ENCODE results near the gene LDLRAD3.

LDLRAD3 gene

GRCh38 chr11:36119300-36119699 is 175.4 kb downstream of the LDLRAD3 start:
- DNase-seq, result no peak
- ChIA-PET POLR2A (no interaction called here), CTCF (interaction anchor here (1.0 to 1.1 kb wide), 2 partner anchors 11 to 46 kb away, joined by 3 to 5 read pairs; no protein-coding TSS in a partner anchor)

GRCh38 chr11:36121054-36121453 is 177.2 kb downstream of the LDLRAD3 start:
- Histone ChIP-seq H3K9me3 (ENCODE audit: control extremely low read depth in 1 of 5, control insufficient read depth in 4 of 5, insufficient read depth in 2 of 5, low read depth in 1 of 5, low read length in 4 of 5) (no peaks in the 10 kb centered on the region), H3K36me3 (ENCODE audit: control insufficient read depth in 4 of 4, insufficient read depth in 4 of 4, low read length in 3 of 4) (no peaks in the 10 kb centered on the region), H3K27me3 (replicated peaks in 2 of 5; ENCODE audit: control insufficient read depth in 4 of 5, insufficient read depth in 5 of 5, low read length in 4 of 5) (no peaks in the 10 kb centered on the region), H3K4me3 (ENCODE audit: control insufficient read depth in 1 of 7, extremely low read depth in 1 of 7, insufficient read depth in 4 of 7, low read depth in 2 of 7, low read length in 6 of 7) (no peak overlapping the region), H3K27ac (ENCODE audit: insufficient read depth in 1 of 2, low read depth in 1 of 2, low read length in 2 of 2, poor library complexity in 1 of 2, severe bottlenecking in 2 of 2) (no peak overlapping the region), H3K4me1 (ENCODE audit: control extremely low read depth in 1 of 4, control insufficient read depth in 4 of 4, insufficient read depth in 4 of 4, low read length in 3 of 4) (peaks cover 0 to 4% (median 0%) of the 10 kb centered on the region in 4 experiments)
- DNase-seq, result no peak
- POLR2A ChIA-PET, result no interaction called here
- WGBS (ENCODE audit: insufficient coverage), result 94% methylated on average over 4 of the region's 6 CpGs
- CTCF ChIA-PET, result interaction anchor here (1.0 to 1.9 kb wide), 2 partner anchors 11 to 79 kb away, joined by 3 to 5 read pairs; no protein-coding TSS in a partner anchor

More at GRCh38 chr11:36119300-36119699, 175.4 kb downstream of the LDLRAD3 start:
- Histone ChIP-seq H3K36me3 (ENCODE audit: control insufficient read depth in 4 of 4, insufficient read depth in 4 of 4, low read length in 3 of 4) (peaks cover 0 to 4% (median 0%) of the 10 kb centered on the region in 4 experiments), H3K9me3 (ENCODE audit: control extremely low read depth in 1 of 5, control insufficient read depth in 4 of 5, insufficient read depth in 2 of 5, low read depth in 1 of 5, low read length in 4 of 5) (peaks cover 0 to 5% (median 0%) of the 10 kb centered on the region in 5 experiments), H3K4me3 (ENCODE audit: control insufficient read depth in 1 of 7, extremely low read depth in 1 of 7, insufficient read depth in 4 of 7, low read depth in 2 of 7, low read length in 6 of 7) (no peak overlapping the region), H3K4me1 (ENCODE audit: control extremely low read depth in 1 of 4, control insufficient read depth in 4 of 4, insufficient read depth in 4 of 4, low read length in 3 of 4) (peaks cover 0 to 4% (median 0%) of the 10 kb centered on the region in 4 experiments), H3K27me3 (replicated peaks in 2 of 5; ENCODE audit: control insufficient read depth in 4 of 5, insufficient read depth in 5 of 5, low read length in 4 of 5) (no peaks in the 10 kb centered on the region), H3K27ac (ENCODE audit: insufficient read depth in 1 of 2, low read depth in 1 of 2, low read length in 2 of 2, poor library complexity in 1 of 2, severe bottlenecking in 2 of 2) (no peak overlapping the region)

- ChIA-PET POLR2A (no interaction called here), CTCF (interaction anchor here (1.4 to 1.9 kb wide), 2 partner anchors 9 to 80 kb away, joined by 4 to 5 read pairs; no protein-coding TSS in a partner anchor)
- peaks cover 0 to 4% (median 1%) of the 10 kb centered on the region in 4 experiments for H3K4me1 ChIP-seq (ENCODE audit: control extremely low read depth in 1 of 4, control insufficient read depth in 4 of 4, insufficient read depth in 4 of 4, low read length in 3 of 4)
- H3K36me3 ChIP-seq (ENCODE audit: control insufficient read depth in 4 of 4, insufficient read depth in 4 of 4, low read length in 3 of 4), result no peaks in the 10 kb centered on the region
- H3K27ac ChIP-seq (ENCODE audit: insufficient read depth in 1 of 2, low read depth in 1 of 2, low read length in 2 of 2, poor library complexity in 1 of 2, severe bottlenecking in 2 of 2), result no peak overlapping the region
- H3K9me3 ChIP-seq (ENCODE audit: control extremely low read depth in 1 of 5, control insufficient read depth in 4 of 5, insufficient read depth in 2 of 5, low read depth in 1 of 5, low read length in 4 of 5), result no peaks in the 10 kb centered on the region
- no peaks in the 10 kb centered on the region for H3K27me3 ChIP-seq (replicated peaks in 2 of 5; ENCODE audit: control insufficient read depth in 4 of 5, insufficient read depth in 5 of 5, low read length in 4 of 5)
- DNase-seq, result no peak
- no peak overlapping the region for H3K4me3 ChIP-seq (ENCODE audit: control insufficient read depth in 1 of 7, extremely low read depth in 1 of 7, insufficient read depth in 4 of 7, low read depth in 2 of 7, low read length in 6 of 7)
- WGBS (ENCODE audit: insufficient coverage), result no CpG with 5 or more reads among the region's 2 CpGs
These were observed 178.8 kb downstream of the LDLRAD3 start for GRCh38 chr11:36122671-36123070.

GRCh38 chr11:36123336-36124101 is 179.7 kb downstream of the LDLRAD3 start:
- no peaks in the 10 kb centered on the region for H3K9me3 ChIP-seq (ENCODE audit: control extremely low read depth in 1 of 5, control insufficient read depth in 4 of 5, insufficient read depth in 2 of 5, low read depth in 1 of 5, low read length in 4 of 5)
- H3K27me3 ChIP-seq (replicated peaks in 2 of 5; ENCODE audit: control insufficient read depth in 4 of 5, insufficient read depth in 5 of 5, low read length in 4 of 5), result no peaks in the 10 kb centered on the region
- no peaks in the 10 kb centered on the region for H3K36me3 ChIP-seq (ENCODE audit: control insufficient read depth in 4 of 4, insufficient read depth in 4 of 4, low read length in 3 of 4)
- no peak overlapping the region for H3K27ac ChIP-seq (ENCODE audit: insufficient read depth in 1 of 2, low read depth in 1 of 2, low read length in 2 of 2, poor library complexity in 1 of 2, severe bottlenecking in 2 of 2)
- H3K4me3 ChIP-seq (ENCODE audit: control insufficient read depth in 1 of 7, extremely low read depth in 1 of 7, insufficient read depth in 4 of 7, low read depth in 2 of 7, low read length in 6 of 7), result no peak overlapping the region
- H3K4me1 ChIP-seq (ENCODE audit: control extremely low read depth in 1 of 4, control insufficient read depth in 4 of 4, insufficient read depth in 4 of 4, low read length in 3 of 4), result peaks cover 0 to 4% (median 1%) of the 10 kb centered on the region in 4 experiments
- 88% methylated on average over 11 of the region's 12 CpGs for WGBS (ENCODE audit: insufficient coverage)
- POLR2A ChIA-PET, result no interaction called here
- DNase-seq, result no peak
- CTCF ChIA-PET, result interaction anchor here (1.3 to 9.9 kb wide), 3 partner anchors 8 to 505 kb away, joined by 3 to 78 read pairs (median 4); partner anchors contain the start of gene FJX1

GRCh38 chr11:36126678-36127077 is 182.8 kb downstream of the LDLRAD3 start:
- Histone ChIP-seq H3K27me3 (replicated peaks in 2 of 5; ENCODE audit: control insufficient read depth in 4 of 5, insufficient read depth in 5 of 5, low read length in 4 of 5) (peaks cover 0 to 14% (median 0%) of the 10 kb centered on the region in 5 experiments), H3K9me3 (ENCODE audit: control extremely low read depth in 1 of 5, control insufficient read depth in 4 of 5, insufficient read depth in 2 of 5, low read depth in 1 of 5, low read length in 4 of 5) (peaks cover 0 to 6% (median 0%) of the 10 kb centered on the region in 5 experiments), H3K4me3 (ENCODE audit: control insufficient read depth in 1 of 7, extremely low read depth in 1 of 7, insufficient read depth in 4 of 7, low read depth in 2 of 7, low read length in 6 of 7) (no peak overlapping the region), H3K27ac (ENCODE audit: insufficient read depth in 1 of 2, low read depth in 1 of 2, low read length in 2 of 2, poor library complexity in 1 of 2, severe bottlenecking in 2 of 2) (no peak overlapping the region), H3K36me3 (ENCODE audit: control insufficient read depth in 4 of 4, insufficient read depth in 4 of 4, low read length in 3 of 4) (no peaks in the 10 kb centered on the region), H3K4me1 (ENCODE audit: control extremely low read depth in 1 of 4, control insufficient read depth in 4 of 4, insufficient read depth in 4 of 4, low read length in 3 of 4) (peaks cover 0 to 4% (median 1%) of the 10 kb centered on the region in 4 experiments)
- POLR2A ChIA-PET, result no interaction called here
- no peak for DNase-seq
- WGBS (ENCODE audit: insufficient coverage), result 0% methylated on average over 3 of the region's 3 CpGs
- CTCF ChIA-PET, result interaction anchor here (1.0 to 9.9 kb wide), 2 partner anchors 84 to 338 kb away, joined by 3 to 78 read pairs; no protein-coding TSS in a partner anchor

- H3K4me3 ChIP-seq (ENCODE audit: control insufficient read depth in 1 of 7, extremely low read depth in 1 of 7, insufficient read depth in 4 of 7, low read depth in 2 of 7, low read length in 6 of 7), result no peak overlapping the region
- H3K27me3 ChIP-seq (replicated peaks in 2 of 5; ENCODE audit: control insufficient read depth in 4 of 5, insufficient read depth in 5 of 5, low read length in 4 of 5), result peaks cover 0 to 14% (median 0%) of the 10 kb centered on the region in 5 experiments
- H3K4me1 ChIP-seq (ENCODE audit: control extremely low read depth in 1 of 4, control insufficient read depth in 4 of 4, insufficient read depth in 4 of 4, low read length in 3 of 4), result peaks cover 0 to 4% (median 2%) of the 10 kb centered on the region in 4 experiments
- CTCF ChIA-PET, result interaction anchor here (0.9 to 9.9 kb wide), 4 partner anchors 12 to 512 kb away, joined by 3 to 78 read pairs (median 3); no protein-coding TSS in a partner anchor
- POLR2A ChIA-PET, result no interaction called here
- H3K27ac ChIP-seq (ENCODE audit: insufficient read depth in 1 of 2, low read depth in 1 of 2, low read length in 2 of 2, poor library complexity in 1 of 2, severe bottlenecking in 2 of 2), result no peak overlapping the region
- H3K36me3 ChIP-seq (ENCODE audit: control insufficient read depth in 4 of 4, insufficient read depth in 4 of 4, low read length in 3 of 4), result no peaks in the 10 kb centered on the region
- DNase-seq, result no peak
- H3K9me3 ChIP-seq (ENCODE audit: control extremely low read depth in 1 of 5, control insufficient read depth in 4 of 5, insufficient read depth in 2 of 5, low read depth in 1 of 5, low read length in 4 of 5), result peaks cover 0 to 6% (median 0%) of the 10 kb centered on the region in 5 experiments
These were observed 183.7 kb downstream of the LDLRAD3 start for GRCh38 chr11:36127550-36127949.

GRCh38 chr11:36129955-36130354 is 186.1 kb downstream of the LDLRAD3 start:
- peaks cover 0 to 14% (median 0%) of the 10 kb centered on the region in 5 experiments for H3K27me3 ChIP-seq (replicated peaks in 2 of 5; ENCODE audit: control insufficient read depth in 4 of 5, insufficient read depth in 5 of 5, low read length in 4 of 5)
- peaks cover 0 to 6% (median 0%) of the 10 kb centered on the region in 5 experiments for H3K9me3 ChIP-seq (ENCODE audit: control extremely low read depth in 1 of 5, control insufficient read depth in 4 of 5, insufficient read depth in 2 of 5, low read depth in 1 of 5, low read length in 4 of 5)
- no peaks in the 10 kb centered on the region for H3K36me3 ChIP-seq (ENCODE audit: control insufficient read depth in 4 of 4, insufficient read depth in 4 of 4, low read length in 3 of 4)
- ChIA-PET CTCF (interaction anchor here (1.1 to 9.9 kb wide), 14 partner anchors 11 to 516 kb away, joined by 3 to 78 read pairs (median 4); partner anchors contain the start of gene FJX1), POLR2A (no interaction called here)
- no peak overlapping the region for H3K4me3 ChIP-seq (ENCODE audit: control insufficient read depth in 1 of 7, extremely low read depth in 1 of 7, insufficient read depth in 4 of 7, low read depth in 2 of 7, low read length in 6 of 7)
- WGBS (ENCODE audit: insufficient coverage), result 96% methylated on average over 6 of the region's 6 CpGs
- peaks cover 0 to 5% (median 3%) of the 10 kb centered on the region in 4 experiments for H3K4me1 ChIP-seq (ENCODE audit: control extremely low read depth in 1 of 4, control insufficient read depth in 4 of 4, insufficient read depth in 4 of 4, low read length in 3 of 4)
- DNase-seq, result no peak
- H3K27ac ChIP-seq (ENCODE audit: insufficient read depth in 1 of 2, low read depth in 1 of 2, low read length in 2 of 2, poor library complexity in 1 of 2, severe bottlenecking in 2 of 2), result no peak overlapping the region

Measured in common myeloid progenitor, CD34-positive (primary cell).